Naive thymus-derived CD4-positive, alpha-beta T cell (primary cell): ENCODE measurements around the gene FCRLA. TPM values are rescaled to one million over a fixed set of nuclear protein-coding genes. Genes with fewer than 3 reads are reported as not detected.
A peak's percentile ranks its signal among the peaks of the same experiment; 100 is the strongest.
"Not testable (repeated sequence)": the region's sequence is repeated elsewhere in the genome, so short reads cannot be mapped to it uniquely, and the experiment has no call there.

Experiments used
- ATAC-seq: fragments of 150-1000 bp; cut with Tn5 transposase; 2 replicates; pipeline ENCODE4 v1.10.0; 2021; ENCODE audit warnings: mild to moderate bottlenecking, moderate library complexity
- CTCF ChIA-PET: fragments of 350-600 bp; sonication (Branson Sonifier 250); formaldehyde crosslinking; loops from one replicate; lab custom pipeline; 2021; ENCODE audit warnings: antibody characterized with exemption; lab: Charles Lee
- POLR2A ChIA-PET: fragments of 350-600 bp; sonication (Branson Sonifier 250); formaldehyde crosslinking; loops from one replicate; lab custom pipeline; 2021; ENCODE audit warnings: antibody characterized with exemption, inconsistent platforms; lab: Charles Lee
- DNase-seq, 9 donors: peaks; one replicate each; pipeline versions ENCODE4 v3.0.0 to v3.0.0-alpha.2; 2020 to 2022; ENCODE audit warnings: mixed read lengths in 1 of 9
- H3K27ac ChIP-seq: one replicate; pipeline ENCODE4 v1.7.0; 2013; ENCODE audit warnings: mild to moderate bottlenecking, low read depth, low read length, moderate library complexity
- H3K27me3 ChIP-seq, 2 donors: one replicate each; pipeline ENCODE4 v1.7.0; 2013; ENCODE audit warnings: low read length in 2 of 2, mild to moderate bottlenecking in 2 of 2, moderate library complexity in 2 of 2; ENCODE audit not compliant: control insufficient read depth in 2 of 2, insufficient read depth in 2 of 2
- H3K36me3 ChIP-seq, 3 experiments: 1 replicate in 2 of 3; 2 replicates in 1 of 3; pipeline ENCODE4 v1.7.0; 2013; ENCODE audit warnings: low read length in 3 of 3, mild to moderate bottlenecking in 3 of 3, moderate library complexity in 1 of 3; ENCODE audit not compliant: insufficient read depth in 3 of 3, control insufficient read depth in 2 of 3
- H3K4me1 ChIP-seq, 2 donors: one replicate each; pipeline ENCODE4 v1.7.0; 2013; ENCODE audit warnings: low read length in 2 of 2, mild to moderate bottlenecking in 2 of 2, moderate library complexity in 1 of 2; ENCODE audit not compliant: control insufficient read depth in 2 of 2, insufficient read depth in 2 of 2
- H3K4me3 ChIP-seq: 2 replicates; pipeline ENCODE4 v1.7.0; 2013; ENCODE audit warnings: mild to moderate bottlenecking, low read length
- H3K9me3 ChIP-seq, 3 experiments: 1 replicate in 2 of 3; 2 replicates in 1 of 3; pipeline ENCODE4 v1.7.0; 2013; ENCODE audit warnings: low read length in 3 of 3; ENCODE audit not compliant: control insufficient read depth in 2 of 3
- H3K27ac Mint-ChIP-seq, 9 donors: one replicate each; pipeline ENCODE4 v1.8.0; 2020 to 2022; ENCODE audit warnings: mixed read lengths in 9 of 9, mild to moderate bottlenecking in 8 of 9, moderate library complexity in 5 of 9, inconsistent platforms in 2 of 9
- H3K27me3 Mint-ChIP-seq, 5 donors: one replicate each; pipeline ENCODE4 v1.8.0; 2021 to 2022; ENCODE audit warnings: mixed read lengths in 5 of 5, mild to moderate bottlenecking in 1 of 5
- H3K36me3 Mint-ChIP-seq, 5 donors: one replicate each; pipeline ENCODE4 v1.8.0; 2020 to 2022; ENCODE audit warnings: mixed read lengths in 5 of 5, mild to moderate bottlenecking in 3 of 5, inconsistent platforms in 1 of 5
- H3K4me1 Mint-ChIP-seq, 7 donors: one replicate each; pipeline ENCODE4 v1.8.0; 2020 to 2022; ENCODE audit warnings: mixed read lengths in 7 of 7, mild to moderate bottlenecking in 3 of 7, inconsistent platforms in 1 of 7
- H3K4me3 Mint-ChIP-seq, 10 donors: one replicate each; pipeline ENCODE4 v1.8.0; 2020 to 2022; ENCODE audit warnings: mild to moderate bottlenecking in 10 of 10, mixed read lengths in 10 of 10, moderate library complexity in 6 of 10, inconsistent platforms in 2 of 10
- H3K9me3 Mint-ChIP-seq, 11 donors: one replicate each; pipeline ENCODE4 v1.8.0; 2020 to 2022; ENCODE audit warnings: mixed read lengths in 11 of 11, mild to moderate bottlenecking in 4 of 11, inconsistent platforms in 1 of 11, moderate library complexity in 1 of 11
- intact Hi-C, 2 donors: fragments of 100-400 bp; cut with micrococcal nuclease; formaldehyde crosslinking; loops; one replicate each; pipeline ENCODE4 v1.15.1; 2023
- polyA plus RNA-seq, 2 donors: library from polyadenylated mRNA; unstranded; fragments of 300-500 nt; fragmentation: Illumina TruSeq; gene quantifications; one replicate each; pipeline ENCODE4 v1.2.3, GENCODE V29; 2021
- total RNA-seq, 6 experiments: library from RNA in 5 of 6; stranded (reverse) in 5 of 6; gene quantifications; 1 replicate in 5 of 6; 2 replicates in 1 of 6; pipeline ENCODE4 v1.2.3 and lab custom pipeline; 2021 to 2026

The FCRLA gene
- total and polyA plus RNA-seq, 7 experiments from 2014 or later = 0.32 to 1.8 (median 0.57) TPM; not detected in 1

DNA sequence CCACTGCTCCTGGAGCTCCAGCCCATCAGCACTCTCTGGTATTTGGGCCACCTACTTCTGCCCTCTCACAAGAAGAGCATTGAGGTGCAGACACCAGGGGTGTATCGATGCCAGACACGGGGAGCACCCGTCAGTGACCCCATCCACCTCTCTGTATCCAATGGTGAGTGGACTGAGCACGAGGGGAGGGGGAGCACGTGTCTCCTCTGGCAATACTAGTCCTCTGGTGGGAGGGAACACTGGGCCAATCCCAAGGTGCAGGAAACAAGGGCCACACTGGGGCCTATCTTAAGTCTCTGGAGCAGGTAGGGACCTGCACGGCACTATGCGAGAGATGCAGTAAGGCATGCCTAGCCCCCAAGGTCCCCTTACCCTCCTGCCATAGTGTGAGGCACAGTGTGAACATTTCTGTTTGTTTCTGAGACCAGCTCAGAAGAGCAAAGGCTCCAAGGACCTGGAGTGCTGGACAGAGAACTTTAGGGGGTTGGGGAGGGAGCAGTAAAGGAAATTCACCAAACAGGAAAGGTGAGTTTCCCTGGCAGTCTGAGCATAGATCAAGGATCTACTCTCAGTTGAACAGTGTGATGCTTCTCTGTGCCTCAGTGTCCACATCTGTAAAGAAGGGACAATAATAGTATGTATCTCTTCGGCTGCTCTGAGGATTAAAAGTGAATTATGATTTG, 16.6 kb downstream of the FCRLA start:
- Mint-ChIP-seq H3K27me3 (peaks cover 0 to 76% (median 0%) of the 10 kb centered on the region in 5 donors), H3K4me1 (peaks cover 14 to 35% (median 29%) of the 10 kb centered on the region in 7 donors)

DNA sequence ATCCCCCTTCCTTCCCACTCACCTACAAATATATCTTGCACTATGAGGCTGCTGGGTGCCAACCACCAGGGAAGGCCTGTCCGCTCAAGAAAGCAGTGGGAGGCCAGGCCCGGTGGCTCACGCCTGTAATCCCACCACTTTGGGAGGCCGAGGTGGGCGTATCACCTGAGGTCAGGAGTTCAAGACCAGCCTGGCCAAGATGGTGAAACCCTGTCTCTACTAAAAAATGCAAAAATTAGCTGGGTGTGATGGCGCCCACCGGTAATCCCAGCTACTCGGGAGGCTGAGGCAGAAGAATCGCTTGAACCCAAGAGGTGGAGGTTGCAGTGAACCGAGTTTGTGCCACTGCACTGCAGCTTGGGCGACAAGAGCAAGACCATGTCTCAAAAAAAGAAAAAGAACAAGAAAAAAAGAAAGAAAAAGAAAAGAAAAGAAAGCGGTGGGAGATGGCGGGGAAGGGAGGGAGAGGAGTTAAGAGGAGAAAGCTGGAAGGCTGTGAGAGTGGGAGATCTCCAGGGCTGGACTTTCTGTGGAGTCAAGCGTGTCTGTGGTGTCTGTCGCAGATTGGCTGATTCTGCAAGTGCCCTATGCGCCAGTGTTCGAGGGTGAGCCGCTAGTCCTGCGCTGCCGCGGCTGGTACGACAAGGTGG, 18.4 kb downstream of the FCRLA start:
- Mint-ChIP-seq H3K4me1 (peaks cover 22 to 47% (median 33%) of the 10 kb centered on the region in 7 donors), H3K4me3 (peak overlapping the region; percentile 89 to 100 (median 99)), H3K27me3 (peaks cover 0 to 75% (median 0%) of the 10 kb centered on the region in 5 donors), H3K27ac (peak overlapping the region in 5 of 9 donors; percentile 67 to 94 (median 77))
- POLR2A ChIA-PET = interaction anchor here (0.8 to 5.3 kb wide), 9 partner anchors 9 to 1597 kb away, joined by 3 to 60 read pairs (median 9); partner anchors contain the start of genes DUSP12 and NUF2
- not testable (repeated sequence) for H3K27me3 ChIP-seq, H3K36me3 Mint-ChIP-seq, DNase-seq, H3K9me3 ChIP-seq, H3K27ac ChIP-seq, ATAC-seq, H3K9me3 Mint-ChIP-seq, H3K36me3 ChIP-seq
- CTCF ChIA-PET = interaction anchor here (0.7 to 2.7 kb wide), 4 partner anchors 13 to 506 kb away, joined by 3 to 36 read pairs (median 4); partner anchors contain the start of gene DUSP12
- H3K4me1 ChIP-seq = peaks cover 11 to 13% of the 10 kb centered on the region in 2 donors
- intact Hi-C loops = loop anchor here (5.0 to 10.0 kb wide), 4 partner anchors 43 to 1801 kb away; partner anchors contain the start of genes TAGLN2 (in 1 of the 2) and TOMM40L (in 1 of the 2)
- H3K4me3 ChIP-seq = peak overlapping the region; percentile 93

More for the DNA sequence above, 16.6 kb downstream of the FCRLA start:
- Mint-ChIP-seq H3K36me3 (no peaks in the 10 kb centered on the region), H3K27ac (no peak overlapping the region), H3K4me3 (peak overlapping the region in 2 of 10 donors; percentile 33 to 34), H3K9me3 (peaks cover 0 to 2% (median 0%) of the 10 kb centered on the region in 11 donors)
- ChIA-PET CTCF (interaction anchor here (1.0 kb wide), 1 partner anchor 236 kb away, joined by 3 read pairs; no protein-coding TSS in a partner anchor), POLR2A (interaction anchor here (0.6 kb wide), 1 partner anchor 47 kb away, joined by 3 read pairs; no protein-coding TSS in a partner anchor)
- H3K36me3 ChIP-seq = no peaks in the 10 kb centered on the region
- intact Hi-C loops = loop anchor here in 1 of 2 donors (10.0 kb wide), 1 partner anchor 1799 kb away; the partner anchor contains the start of gene TAGLN2
- H3K9me3 ChIP-seq = no peaks in the 10 kb centered on the region
- no peak overlapping the region for H3K27ac ChIP-seq
- peaks cover 5 to 11% of the 10 kb centered on the region in 2 donors for H3K4me1 ChIP-seq
- no peak overlapping the region for H3K4me3 ChIP-seq
- ATAC-seq (no peak), DNase-seq (no peak)
- no peaks in the 10 kb centered on the region for H3K27me3 ChIP-seq

DNA sequence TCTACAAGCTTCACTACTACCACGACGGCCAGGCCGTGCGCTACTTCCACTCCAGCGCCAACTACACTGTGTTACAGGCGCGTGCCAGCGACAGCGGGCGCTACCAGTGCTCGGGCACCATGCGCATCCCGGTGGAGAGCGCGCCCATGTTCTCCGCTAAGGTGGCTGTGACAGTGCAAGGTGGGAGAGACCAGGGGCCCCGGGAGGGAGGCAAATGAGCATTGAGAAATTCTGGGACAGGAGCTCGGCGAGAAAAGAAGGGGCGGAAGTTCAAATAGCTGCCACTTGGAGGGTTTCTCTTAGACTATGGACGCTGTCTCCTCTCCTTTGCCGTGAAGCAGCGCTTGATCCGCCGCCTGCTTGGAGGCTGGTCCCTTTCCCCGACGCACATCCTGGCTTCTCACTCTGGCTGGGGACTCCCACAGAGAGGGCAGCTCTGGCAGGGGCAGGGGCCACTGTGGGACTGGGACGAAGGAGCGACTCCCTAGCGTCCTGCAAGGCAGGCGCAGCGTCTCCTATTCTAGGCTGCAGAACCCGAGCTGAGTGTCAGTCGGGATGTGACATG, 19.0 kb downstream of the FCRLA start:
- Mint-ChIP-seq H3K27me3 (peaks cover 0 to 76% (median 0%) of the 10 kb centered on the region in 5 donors), H3K36me3 (peaks cover 0 to 3% (median 0%) of the 10 kb centered on the region in 5 donors), H3K27ac (peak overlapping the region; percentile 38 to 94 (median 72)), H3K4me1 (peaks cover 22 to 49% (median 35%) of the 10 kb centered on the region in 7 donors), H3K9me3 (peaks cover 0 to 2% (median 0%) of the 10 kb centered on the region in 11 donors), H3K4me3 (peak overlapping the region; percentile 89 to 100 (median 99))
- peak overlapping the region; percentile 93 for H3K4me3 ChIP-seq
- peaks cover 11 to 16% of the 10 kb centered on the region in 2 donors for H3K4me1 ChIP-seq
- ATAC-seq (peak; percentile 36), DNase-seq (peak; percentile 19 to 54 (median 46))
- H3K36me3 ChIP-seq = no peaks in the 10 kb centered on the region
- ChIA-PET POLR2A (interaction anchor here (0.8 to 5.3 kb wide), 12 partner anchors 10 to 1596 kb away, joined by 3 to 60 read pairs (median 6); partner anchors contain the start of genes DUSP12 and NUF2), CTCF (interaction anchor here (0.7 to 2.7 kb wide), 7 partner anchors 12 to 337 kb away, joined by 3 to 36 read pairs (median 4); partner anchors contain the start of genes DUSP12 and OLFML2B)
- intact Hi-C loops = loop anchor here (1.0 to 10.0 kb wide), 10 partner anchors 15 to 1801 kb away; partner anchors contain the start of genes DUSP12 (in 2 of the 2), ATF6 (in 1 of the 2), TAGLN2 (in 1 of the 2) and TOMM40L (in 1 of the 2)
- no peaks in the 10 kb centered on the region for H3K9me3 ChIP-seq
- peak overlapping the region; percentile 50 for H3K27ac ChIP-seq
- no peaks in the 10 kb centered on the region for H3K27me3 ChIP-seq

DNA sequence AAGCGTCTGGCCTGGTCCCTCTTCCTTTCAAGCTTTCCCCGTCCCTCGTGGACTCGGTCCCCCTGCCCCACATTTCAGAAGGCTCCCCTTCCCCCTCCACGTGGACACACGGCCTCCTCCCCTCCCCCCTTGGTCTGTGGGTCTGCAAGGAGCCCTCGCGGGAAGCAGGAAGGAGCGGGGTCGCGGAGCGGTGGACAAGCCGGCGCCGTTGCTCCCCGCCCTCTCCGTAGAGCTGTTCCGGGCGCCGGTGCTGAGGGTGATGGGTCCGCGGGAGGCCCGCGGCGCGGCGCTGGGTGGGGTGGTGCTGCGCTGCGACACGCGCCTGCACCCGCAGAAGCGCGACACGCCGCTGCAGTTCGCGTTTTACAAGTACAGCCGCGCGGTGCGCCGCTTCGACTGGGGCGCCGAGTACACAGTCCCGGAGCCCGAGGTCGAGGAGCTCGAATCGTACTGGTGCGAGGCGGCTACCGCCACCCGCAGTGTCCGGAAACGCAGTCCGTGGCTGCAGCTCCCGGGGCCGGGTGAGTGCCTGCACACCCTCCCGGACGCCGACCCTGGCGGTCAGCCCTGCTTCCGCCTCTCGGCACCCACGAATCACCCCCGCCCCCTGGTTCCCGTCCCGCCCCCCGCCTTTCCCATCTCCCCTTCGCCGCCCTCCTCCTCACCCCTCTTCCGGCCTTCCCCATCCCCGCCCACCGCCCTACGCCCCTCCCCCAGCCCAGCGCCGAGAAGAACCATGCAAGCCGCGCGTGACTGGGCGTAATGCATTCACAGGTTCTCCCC, 19.6 kb downstream of the FCRLA start:
- POLR2A ChIA-PET = interaction anchor here (0.9 to 5.3 kb wide), 14 partner anchors 10 to 1595 kb away, joined by 3 to 60 read pairs (median 5); partner anchors contain the start of genes DUSP12, NUF2 and PPOX
- H3K36me3 Mint-ChIP-seq = peaks cover 0 to 3% (median 0%) of the 10 kb centered on the region in 5 donors

DNA sequence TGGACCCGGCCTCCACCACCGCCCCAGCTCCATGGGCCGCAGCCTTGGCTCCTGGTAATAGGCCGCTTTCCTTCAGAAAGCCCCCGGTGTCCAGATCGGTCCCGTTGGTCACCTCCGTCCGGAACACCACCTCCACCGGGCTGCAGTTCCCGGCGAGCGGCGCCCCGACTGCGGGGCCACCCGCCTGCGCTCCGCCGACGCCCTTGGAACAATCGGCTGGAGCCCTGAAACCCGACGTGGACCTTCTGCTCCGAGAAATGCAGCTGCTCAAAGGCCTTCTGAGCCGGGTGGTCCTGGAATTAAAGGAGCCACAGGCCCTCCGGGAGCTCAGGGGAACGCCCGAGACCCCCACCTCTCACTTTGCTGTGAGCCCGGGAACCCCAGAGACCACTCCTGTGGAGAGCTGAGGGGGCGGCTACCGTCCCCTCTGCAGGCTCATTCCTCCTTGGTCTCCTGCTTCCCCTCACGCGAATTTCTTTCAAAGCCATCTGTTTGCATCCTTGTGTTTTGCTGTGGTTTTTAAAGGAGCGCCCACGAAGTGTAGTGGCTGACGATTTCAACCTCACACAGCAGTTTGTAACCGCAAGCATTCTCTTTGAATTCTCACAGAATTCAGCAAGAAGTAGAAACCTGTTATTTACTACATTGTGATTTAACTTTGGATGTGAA, 20.4 kb downstream of the FCRLA start:
- ChIA-PET POLR2A (interaction anchor here (0.9 to 5.3 kb wide), 9 partner anchors 10 to 1476 kb away, joined by 3 to 60 read pairs (median 9); partner anchors contain the start of genes DUSP12 and PPOX), CTCF (interaction anchor here (1.0 to 2.7 kb wide), 5 partner anchors 11 to 335 kb away, joined by 3 to 36 read pairs (median 3); partner anchors contain the start of genes DUSP12 and OLFML2B)
- Histone ChIP-seq H3K27me3 (no peaks in the 10 kb centered on the region), H3K4me3 (peak overlapping the region; percentile 93), H3K36me3 (no peaks in the 10 kb centered on the region), H3K27ac (peak overlapping the region; percentile 59), H3K4me1 (peaks cover 11 to 16% of the 10 kb centered on the region in 2 donors), H3K9me3 (no peaks in the 10 kb centered on the region)
- peak in 8 of 9 donors; percentile 42 to 82 (median 76) for DNase-seq
- Mint-ChIP-seq H3K36me3 (peaks cover 0 to 3% (median 0%) of the 10 kb centered on the region in 5 donors), H3K4me1 (peaks cover 25 to 47% (median 35%) of the 10 kb centered on the region in 7 donors), H3K27me3 (peaks cover 0 to 76% (median 0%) of the 10 kb centered on the region in 5 donors), H3K4me3 (peak overlapping the region; percentile 89 to 100 (median 99)), H3K27ac (peak overlapping the region; percentile 75 to 95 (median 93)), H3K9me3 (peaks cover 0 to 2% (median 0%) of the 10 kb centered on the region in 11 donors)
- intact Hi-C loops = loop anchor here (1.0 to 10.0 kb wide), 12 partner anchors 11 to 1803 kb away; partner anchors contain the start of genes ATF6 (in 1 of the 2), TAGLN2 (in 1 of the 2) and TOMM40L (in 1 of the 2)
- ATAC-seq = peak; percentile 54

More for the DNA sequence above, 19.6 kb downstream of the FCRLA start:
- ATAC-seq = peak; percentile 73
- CTCF ChIA-PET = interaction anchor here (0.7 to 2.7 kb wide), 8 partner anchors 12 to 336 kb away, joined by 3 to 36 read pairs (median 4); partner anchors contain the start of genes DUSP12 and OLFML2B
- DNase-seq = peak; percentile 48 to 68 (median 64)
- H3K9me3 Mint-ChIP-seq = peaks cover 0 to 2% (median 0%) of the 10 kb centered on the region in 11 donors
- Histone ChIP-seq H3K4me1 (peaks cover 11 to 16% of the 10 kb centered on the region in 2 donors), H3K36me3 (no peaks in the 10 kb centered on the region), H3K9me3 (no peaks in the 10 kb centered on the region), H3K4me3 (peak overlapping the region; percentile 93), H3K27me3 (no peaks in the 10 kb centered on the region), H3K27ac (peak overlapping the region; percentile 59)
- peak overlapping the region in 8 of 9 donors; percentile 38 to 94 (median 70) for H3K27ac Mint-ChIP-seq
- intact Hi-C loops = loop anchor here (1.0 to 10.0 kb wide), 15 partner anchors 12 to 1802 kb away; partner anchors contain the start of genes ATF6 (in 2 of the 2), DUSP12 (in 2 of the 2), TAGLN2 (in 1 of the 2) and TOMM40L (in 1 of the 2)
- H3K4me3 Mint-ChIP-seq = peak overlapping the region; percentile 89 to 100 (median 99)
- H3K4me1 Mint-ChIP-seq = peaks cover 28 to 52% (median 35%) of the 10 kb centered on the region in 7 donors
- peaks cover 0 to 76% (median 0%) of the 10 kb centered on the region in 5 donors for H3K27me3 Mint-ChIP-seq
